IPS-11a (cell line): ENCODE results near the gene HECTD4.
A peak's percentile ranks its signal among the peaks of the same experiment; 100 is the strongest.
"Not testable (repeated sequence)": the region's sequence is repeated elsewhere in the genome, so short reads cannot be mapped to it uniquely, and the experiment has no call there.

Experiments
- H3K4me3 ChIP-seq: one replicate; pipeline ENCODE4 v1.5.1; 2013; ENCODE audit warnings: low read depth, low read length, control low read depth

HECTD4 gene

DNA sequence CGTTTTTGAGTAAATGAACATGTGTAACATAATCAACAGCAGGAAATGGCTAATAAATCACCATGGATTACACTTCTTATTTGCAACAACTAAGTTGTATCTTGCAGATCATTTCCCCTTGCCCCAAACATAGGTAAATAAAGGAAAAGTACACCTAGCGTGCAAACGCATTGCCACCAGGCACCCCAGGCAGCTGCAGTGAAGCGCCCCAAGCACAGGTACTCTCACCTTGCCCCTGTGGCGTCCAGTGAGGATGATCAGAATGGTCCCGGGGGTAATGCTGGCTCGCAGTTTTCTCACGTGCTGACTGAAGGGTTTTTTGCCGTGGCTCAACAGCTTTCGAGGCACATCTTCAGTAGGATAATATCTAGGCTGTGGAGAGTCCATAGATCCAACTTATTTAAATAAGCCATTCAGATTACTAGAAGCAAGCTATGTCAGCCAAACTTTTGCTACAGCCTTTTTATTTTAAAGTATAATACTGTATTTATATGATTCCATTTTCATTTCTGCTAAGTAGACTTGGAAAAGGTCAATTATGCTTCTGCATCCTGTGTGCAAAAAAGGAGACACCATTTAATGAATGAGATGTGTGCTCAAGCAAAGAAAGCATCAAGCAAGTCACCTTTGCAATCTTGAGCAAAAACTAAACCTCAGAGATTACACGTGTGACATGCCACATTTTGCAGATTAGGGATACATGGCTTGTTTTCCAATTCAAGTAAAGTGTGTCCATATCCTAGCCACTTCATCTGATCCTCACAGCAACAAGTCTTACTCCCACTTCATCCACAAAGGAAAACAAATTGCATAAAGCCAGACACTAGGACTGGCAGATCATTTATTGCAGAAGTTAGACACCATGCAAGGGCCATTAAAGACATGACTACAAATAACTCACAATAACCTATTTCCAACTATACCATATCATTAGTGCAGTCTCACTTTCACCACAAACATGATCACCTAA, 24.6 kb upstream of the HECTD4 start:
- peak overlapping the region; percentile 2 for H3K4me3 ChIP-seq

DNA sequence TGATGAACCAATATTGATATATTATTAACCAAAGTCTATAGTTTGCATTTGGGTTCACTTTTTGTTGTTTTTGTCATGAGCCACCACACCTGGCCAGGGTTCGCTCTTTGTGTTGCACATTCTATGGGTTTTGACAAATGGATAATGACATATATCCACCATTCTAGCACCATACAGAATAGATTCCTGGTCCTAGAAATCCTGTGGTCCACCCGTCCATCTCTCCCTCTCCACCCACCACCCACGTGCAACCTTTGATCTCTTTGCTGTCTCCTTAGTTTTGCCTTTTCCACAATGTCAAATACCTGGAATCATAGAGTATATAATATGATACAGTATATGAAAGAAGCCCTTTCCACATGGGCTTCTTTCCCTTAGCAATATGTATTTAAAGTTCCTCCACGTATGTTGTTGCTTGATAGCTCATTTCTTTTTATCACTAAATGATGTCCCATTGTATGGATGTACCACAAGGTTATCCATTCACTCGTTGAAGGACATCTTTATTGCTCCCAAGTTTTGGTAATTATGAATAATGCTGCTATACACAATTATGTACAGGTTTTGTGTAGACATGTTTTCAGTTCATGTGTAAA, 19.8 kb upstream of the HECTD4 start:
- no peak overlapping the region for H3K4me3 ChIP-seq

DNA sequence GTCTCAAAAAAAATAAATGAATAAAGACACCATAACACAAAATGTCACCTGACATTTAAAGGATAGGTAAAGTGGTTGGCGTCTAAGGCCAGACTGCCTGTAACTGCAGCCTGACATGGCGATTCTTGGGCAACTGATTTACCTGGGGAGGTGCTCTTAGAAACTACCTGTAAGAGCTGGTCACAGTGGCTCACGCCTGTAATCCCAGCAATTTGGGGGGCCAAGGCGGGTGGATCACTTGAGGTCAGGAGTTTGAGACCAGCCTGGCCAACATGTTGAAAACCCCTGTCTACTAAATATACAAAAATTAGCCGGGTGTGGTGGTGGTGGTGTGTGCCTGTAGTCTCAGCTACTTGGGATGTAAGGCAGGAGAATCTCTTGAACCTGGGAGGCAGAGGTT, 18.8 kb upstream of the HECTD4 start:
- H3K4me3 ChIP-seq: no peak overlapping the region

DNA sequence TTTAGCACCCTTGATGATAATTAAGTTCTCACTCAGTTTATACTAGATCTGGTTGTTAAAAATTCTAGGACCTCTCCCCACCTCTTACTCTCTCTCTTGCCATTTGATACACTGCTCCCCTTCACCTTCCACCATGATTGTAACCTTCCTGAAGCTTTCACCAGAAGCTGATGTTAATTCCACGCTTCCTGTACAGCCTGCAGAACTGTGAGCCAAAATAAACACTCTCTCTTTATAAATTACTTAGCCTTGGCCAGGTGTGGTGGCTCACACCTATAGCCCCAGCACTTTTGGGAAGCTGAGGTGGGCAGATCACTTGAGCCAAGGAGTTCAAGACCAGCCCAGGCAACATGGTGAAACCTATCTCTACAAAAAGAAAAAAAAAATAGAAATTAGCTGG, 11.1 kb upstream of the HECTD4 start:
- H3K4me3 ChIP-seq: no peak overlapping the region

DNA sequence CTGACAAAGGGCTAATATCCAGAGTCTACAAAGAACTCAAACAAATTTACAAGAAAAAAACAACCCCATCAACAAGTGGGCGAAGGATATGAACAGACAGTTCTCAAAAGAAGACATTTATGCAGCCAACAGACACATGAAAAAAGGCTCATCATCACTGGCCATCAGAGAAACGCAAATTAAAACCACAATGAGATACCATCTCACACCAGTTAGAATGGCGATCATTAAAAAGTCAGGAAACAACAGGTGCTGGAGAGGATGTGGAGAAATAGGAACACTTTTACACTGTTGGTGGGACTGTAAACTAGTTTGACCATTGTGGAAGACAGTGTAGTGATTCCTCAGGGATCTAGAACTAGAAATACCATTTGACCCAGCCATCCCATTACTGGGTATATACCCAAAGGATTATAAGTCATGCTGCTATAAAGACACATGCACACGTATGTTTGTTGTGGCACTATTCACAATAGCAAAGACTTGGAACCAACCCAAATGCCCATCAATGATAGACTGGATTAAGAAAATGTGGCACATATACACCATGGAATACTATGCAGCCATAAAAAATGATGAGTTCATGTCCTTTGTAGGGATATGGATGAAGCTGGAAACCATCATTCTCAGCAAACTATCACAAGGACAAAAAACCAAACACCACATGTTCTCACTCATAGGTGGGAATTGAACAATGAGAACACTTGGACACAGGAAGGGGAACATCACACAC, 7.9 kb upstream of the HECTD4 start:
- H3K4me3 ChIP-seq: not testable (repeated sequence)

DNA sequence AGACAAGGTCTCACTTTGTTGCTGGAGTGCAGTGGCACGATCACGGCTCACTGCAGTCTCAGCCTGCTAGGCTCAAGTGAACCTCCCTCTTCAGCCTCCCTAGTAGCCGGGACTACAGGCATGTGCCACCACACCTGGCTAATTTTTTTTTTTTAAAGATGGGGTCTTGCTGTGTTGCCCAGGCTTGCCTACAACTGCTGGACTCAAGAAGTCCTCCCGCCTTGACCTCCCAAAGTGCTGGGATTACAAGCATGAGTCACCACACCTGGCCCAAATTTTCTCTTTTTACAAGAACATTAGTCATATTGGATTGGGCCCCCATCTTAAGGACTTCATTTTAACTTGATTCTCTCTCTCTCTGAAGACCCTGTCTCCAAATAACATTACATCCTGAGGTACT, 7.0 kb upstream of the HECTD4 start:
- H3K4me3 ChIP-seq: no peak overlapping the region

DNA sequence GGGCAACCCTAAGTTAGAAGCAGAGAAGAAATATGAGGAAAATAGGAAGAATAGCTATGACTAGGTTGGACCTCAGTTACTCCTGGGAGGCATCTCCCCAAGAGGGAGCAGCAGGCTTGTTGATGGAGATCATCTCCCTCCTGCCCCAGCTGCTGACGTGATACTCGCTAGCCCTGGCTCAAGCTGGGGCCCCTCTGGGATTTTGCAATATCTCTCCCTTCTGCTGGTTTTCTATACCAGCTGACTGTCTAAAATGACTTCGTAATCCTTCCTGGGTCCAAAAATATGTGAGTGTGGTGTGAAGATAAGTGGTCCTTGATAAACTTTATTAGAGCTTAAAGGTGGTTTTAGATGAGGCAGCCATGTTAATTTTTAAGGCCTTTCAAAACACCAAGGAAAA, 4.5 kb upstream of the HECTD4 start:
- no peak overlapping the region for H3K4me3 ChIP-seq

DNA sequence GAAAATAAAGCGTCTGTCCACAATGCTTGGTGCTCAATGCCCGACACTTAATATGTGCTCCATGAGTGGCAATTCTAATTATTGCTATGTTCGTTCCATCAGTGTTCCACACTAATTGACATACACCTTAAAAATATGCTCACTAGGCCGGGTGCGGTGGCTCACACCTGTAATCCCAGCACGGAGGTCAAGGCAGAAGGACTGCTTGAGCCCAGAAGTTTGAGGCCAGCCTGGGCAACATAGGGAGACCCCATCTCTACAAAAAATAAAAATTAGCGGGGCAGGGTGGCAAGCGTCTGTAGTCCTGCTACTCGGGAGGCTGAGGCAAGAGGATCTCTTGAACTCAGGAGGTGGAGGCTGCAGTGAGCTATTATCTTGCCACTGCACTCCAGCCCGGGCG, 635 bp upstream of the HECTD4 start:
- peak overlapping the region; percentile 74 for H3K4me3 ChIP-seq

DNA sequence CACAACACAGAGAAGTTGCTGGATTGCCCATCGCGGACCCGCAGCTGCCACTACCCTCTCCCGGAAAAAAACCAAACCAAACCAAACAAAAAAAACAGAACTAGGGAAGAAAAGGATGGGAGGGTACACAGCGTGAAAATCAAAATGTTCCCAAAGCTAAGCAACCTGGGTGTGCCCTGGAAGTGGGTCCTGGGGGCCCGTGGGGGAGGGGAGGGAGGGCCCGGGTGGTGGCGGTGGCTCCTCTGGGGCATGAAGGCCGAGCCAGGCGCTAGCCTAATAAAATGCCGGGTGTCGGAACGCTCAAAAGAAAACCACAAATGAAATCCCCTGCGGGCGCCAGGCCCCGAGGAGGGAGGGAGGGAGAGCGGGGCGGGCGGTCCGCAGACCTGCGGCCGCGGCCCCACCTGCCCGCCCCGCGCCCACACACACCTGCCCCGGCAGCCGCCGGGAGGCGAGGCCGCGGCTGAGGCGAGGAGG, 787 bp downstream of the HECTD4 start:
- H3K4me3 ChIP-seq: peak overlapping the region; percentile 74

DNA sequence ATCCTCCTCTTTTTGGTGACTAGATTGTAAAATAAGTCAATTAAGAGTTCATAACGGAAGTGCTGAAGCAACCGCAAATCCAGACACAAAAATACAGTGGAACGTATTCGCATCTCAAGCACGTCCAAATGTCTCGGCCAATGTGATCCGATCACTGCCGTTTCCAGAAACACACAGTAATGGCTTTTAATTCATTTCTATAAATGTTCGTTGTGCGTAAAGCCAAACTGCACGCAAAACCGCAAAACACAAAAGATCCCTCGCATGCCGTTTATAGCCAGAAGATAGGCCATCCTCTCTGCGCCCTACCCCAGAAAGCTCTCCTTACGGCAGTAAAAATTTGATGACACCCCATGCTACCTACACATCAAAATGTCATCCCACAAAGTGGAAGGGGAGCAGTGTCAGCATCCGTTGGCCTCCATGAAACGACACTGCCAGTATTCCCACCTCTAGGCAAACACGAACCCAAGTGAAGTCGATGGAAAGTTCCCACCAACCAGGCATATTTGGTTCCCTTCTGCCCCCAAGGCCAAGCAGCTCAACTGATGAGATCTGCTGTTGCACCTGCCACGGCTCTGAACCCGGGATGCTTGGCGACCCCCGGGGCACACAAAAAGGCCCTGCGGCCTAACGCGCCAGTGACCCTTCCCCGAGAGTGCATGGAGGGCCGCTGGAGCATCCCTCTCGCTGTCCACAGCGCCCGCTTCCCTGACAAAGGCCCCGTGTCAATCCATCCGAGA, 1.4 kb downstream of the HECTD4 start:
- H3K4me3 ChIP-seq: peak overlapping the region; percentile 74

DNA sequence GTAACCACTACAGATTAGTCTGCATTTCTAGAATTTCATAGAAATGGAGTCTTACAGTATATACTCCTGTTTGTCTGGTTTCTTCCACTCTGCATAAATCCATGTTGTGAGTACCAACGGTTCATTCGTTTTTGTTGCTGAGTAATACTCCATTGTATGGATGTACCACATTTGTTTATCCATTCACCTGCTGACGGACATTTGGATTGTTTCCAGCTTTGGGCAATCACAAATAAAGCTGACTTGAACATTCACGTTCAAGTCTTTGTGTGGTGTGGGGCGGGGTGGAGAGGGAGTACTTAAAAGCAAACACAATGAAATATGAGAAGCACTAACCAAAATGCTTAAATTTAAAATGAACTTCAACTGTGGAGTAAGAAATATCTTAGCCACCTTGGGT, 7.1 kb downstream of the HECTD4 start:
- H3K4me3 ChIP-seq: no peak overlapping the region

DNA sequence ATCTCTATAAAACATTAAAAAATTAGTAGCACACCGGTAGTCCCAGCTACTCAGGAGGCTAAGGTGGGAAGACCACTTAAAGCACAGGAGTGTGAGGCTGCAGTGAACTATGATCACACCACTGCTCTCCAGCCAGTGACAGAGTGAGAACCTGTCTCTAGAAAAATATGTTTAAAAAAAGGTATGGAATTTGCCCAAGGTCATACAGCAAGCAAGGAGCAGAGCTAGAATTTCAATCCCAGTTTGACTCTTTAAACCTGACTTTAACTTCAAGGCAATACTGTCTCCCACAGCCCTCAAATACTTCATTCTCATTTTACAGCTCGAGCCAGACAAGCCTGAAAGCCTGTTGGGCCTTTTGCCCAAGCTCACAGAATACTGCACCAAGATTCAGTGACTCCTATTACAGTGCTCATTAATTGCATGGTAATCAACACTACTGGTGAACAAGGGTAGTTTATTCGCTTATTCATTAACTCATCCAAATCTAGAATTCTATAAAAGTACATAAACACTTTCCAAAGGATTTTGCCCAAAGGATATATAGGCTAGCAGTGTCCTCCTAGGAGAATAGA, 8.0 kb downstream of the HECTD4 start:
- no peak overlapping the region for H3K4me3 ChIP-seq

DNA sequence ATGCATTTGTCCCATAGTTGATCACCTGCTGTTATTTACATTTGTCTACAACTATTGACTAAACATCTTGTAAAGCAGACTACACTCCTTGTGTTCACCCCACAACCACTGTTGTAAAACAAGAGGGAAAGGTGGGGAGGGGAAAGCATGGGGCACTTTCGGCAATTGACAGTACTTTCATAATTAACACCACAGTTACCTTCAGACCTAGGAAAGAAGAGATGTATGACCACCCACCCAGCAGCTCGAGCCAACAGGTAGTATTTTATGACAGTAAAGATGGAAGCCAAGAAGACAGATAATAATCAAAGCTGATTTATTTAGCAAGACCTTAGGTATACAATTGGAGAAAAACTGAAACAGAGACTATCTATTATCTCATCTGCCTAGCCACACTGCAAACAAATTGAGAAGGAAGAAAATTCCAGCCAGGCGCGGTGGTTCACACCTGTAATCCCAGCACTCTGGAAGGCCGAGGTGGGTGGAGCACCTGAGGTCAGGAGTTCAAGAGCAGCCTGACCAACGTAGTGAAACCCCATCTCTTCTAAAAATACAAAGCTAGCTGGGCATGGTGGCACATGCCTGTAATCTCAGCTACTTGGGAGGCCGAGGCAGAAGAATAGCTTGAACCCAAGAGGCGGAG, 11.2 kb downstream of the HECTD4 start:
- H3K4me3 ChIP-seq: no peak overlapping the region

DNA sequence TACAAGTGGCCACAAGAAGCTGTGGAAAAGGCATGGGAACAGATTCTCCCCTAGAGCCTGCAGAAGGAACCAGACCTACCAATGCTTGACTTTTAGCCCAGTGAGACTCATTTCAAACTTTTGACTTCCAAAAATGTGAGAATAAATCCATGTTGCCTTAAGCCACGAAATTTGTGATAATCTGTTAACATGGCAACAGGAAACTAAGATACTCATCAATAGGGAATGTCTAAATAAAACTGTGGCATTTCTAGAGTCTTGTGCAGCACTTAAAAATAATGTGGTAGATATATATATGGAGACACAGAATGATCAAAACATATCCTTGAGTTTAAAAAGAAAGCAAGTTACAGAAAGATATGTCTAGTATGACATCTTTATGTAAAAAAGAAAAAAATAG, 12.0 kb downstream of the HECTD4 start:
- no peak overlapping the region for H3K4me3 ChIP-seq

DNA sequence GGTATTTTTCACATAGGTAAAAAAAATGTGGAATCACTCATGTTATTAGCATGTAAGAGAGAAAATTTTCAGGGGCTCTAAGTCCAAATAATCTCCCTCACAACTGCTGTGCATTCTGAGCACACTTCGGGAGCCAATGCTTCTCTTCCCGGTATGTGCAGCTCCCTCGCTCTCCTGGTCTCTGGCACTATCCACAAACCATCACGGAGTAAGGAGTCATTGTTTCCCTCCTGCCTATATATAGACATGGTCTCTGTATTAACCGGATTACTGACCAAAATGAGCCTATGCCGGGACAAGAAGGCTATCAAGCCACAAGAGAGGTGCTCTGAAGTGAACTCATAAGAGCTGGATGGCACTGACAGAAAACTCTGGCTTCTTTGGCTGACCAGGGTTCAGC, 13.4 kb downstream of the HECTD4 start:
- no peak overlapping the region for H3K4me3 ChIP-seq

DNA sequence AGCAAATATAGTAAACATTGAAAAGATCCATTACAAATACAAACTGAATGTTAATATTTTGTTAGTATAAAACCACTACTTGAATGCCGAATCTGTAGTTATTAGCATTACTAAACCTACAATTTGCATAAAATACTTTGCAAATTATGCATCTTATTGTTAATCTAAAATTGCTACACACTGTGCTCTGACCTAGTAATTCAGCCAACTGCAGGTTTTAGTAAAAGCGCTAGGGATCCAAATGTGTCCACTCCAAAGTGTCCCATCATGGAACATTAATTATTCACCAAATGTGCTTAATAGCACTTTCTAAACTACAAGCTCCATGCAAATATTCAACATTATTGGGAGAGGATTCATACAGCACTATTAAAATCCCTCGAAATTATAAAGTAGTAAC, 14.3 kb downstream of the HECTD4 start:
- no peak overlapping the region for H3K4me3 ChIP-seq

DNA sequence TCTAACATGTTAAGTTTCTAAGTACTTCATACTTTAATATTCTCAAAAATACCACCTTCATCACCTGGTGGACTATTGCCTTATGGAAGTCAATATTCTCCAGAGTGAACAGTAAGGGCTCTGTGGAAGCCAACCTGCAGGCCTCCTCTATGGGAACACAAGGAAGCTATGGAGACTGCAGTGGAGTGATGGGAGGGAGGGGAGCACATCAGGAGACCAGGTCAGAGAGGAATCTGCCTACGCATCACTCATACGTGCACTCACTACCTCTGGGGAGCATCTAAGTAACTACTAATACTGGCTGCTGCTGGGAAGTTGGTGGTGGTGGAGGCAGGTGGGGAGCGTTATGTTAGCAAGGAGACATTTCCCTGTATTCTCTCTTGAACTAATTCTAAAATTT, 19.9 kb downstream of the HECTD4 start:
- no peak overlapping the region for H3K4me3 ChIP-seq

DNA sequence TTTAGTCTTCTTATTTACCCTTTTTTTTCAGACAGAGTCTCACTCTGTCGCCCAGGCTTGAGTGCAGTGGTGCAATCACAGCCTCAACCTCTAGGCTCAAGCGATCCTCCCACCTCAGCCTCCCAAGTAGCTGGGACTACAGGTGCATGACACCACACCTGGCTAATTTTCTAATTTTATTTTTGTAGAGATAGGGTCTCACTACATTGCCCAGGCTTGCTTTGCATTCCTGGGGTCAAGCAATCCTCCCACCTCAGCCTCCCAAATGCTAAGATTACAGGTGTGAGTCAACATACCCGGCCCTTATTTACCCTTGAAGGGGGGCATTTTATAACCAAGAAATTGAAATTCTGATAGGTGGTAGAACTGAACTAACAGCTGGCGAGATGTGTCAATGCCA, 21.0 kb downstream of the HECTD4 start:
- H3K4me3 ChIP-seq: no peak overlapping the region

DNA sequence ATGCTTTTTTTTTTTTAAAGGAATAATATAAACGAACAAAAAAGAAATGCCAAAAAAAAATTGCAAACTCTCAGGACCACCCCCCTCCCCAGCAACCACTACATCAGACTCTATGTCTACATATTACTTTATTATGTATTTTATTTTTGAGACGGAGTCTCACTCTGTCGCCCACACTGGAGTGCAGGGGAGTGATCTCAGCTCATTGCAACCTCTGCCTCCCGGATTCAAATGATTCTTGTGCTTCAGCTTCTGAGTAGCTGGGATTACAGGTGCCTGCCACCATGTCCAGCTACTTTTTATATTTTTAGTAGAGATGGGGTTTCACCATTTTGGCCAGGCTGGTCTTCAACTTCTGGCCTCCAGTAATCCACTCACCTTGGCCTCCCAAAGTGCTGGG, 22.9 kb downstream of the HECTD4 start:
- H3K4me3 ChIP-seq: no peak overlapping the region

DNA sequence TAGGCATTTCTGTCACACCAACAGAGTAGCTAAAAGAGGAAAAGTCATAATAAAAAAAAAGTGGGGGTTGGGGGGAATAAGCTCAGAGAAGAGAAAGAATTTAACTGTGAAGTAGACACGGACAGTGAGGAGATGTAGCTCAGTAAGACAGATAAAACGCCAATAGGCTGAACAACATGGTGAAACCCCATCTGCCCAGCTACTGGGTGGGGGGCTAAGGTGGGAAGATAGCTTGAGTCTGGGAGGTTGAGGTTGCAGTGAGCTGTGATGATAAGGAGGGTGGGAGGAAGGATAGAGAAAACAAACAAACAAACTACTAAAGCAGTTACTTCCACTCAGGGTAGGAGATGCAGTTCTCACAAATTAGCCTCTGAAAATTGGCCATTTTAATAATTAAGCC, 25.0 kb downstream of the HECTD4 start:
- H3K4me3 ChIP-seq: no peak overlapping the region
